ACHN (cell line): Measurements from ENCODE around the gene FGFR2.

Experiments
- DNase-seq: peaks from one replicate; pipeline ENCODE4 v3.0.0-alpha.2; 2015
- in situ Hi-C: cut with HindIII; loops from 2 replicates; pipeline ENCODE4 v1.10.0; 2017; ENCODE audit warnings: low sequenced_read_pairs, low pct_ligation_motif_present, low pct_unique_long_range_greater_than_20kb

Gene FGFR2

GRCh38 chr10:121613456-121613855, 15.2 kb upstream of the FGFR2 start:
- DNase-seq, result no peak
- in situ Hi-C loops, result no loop called here

- in situ Hi-C loops, result no loop called here
- no peak for DNase-seq
These were observed 13.3 kb upstream of the FGFR2 start for GRCh38 chr10:121611393-121612159.

- in situ Hi-C loops, result no loop called here
- DNase-seq, result no peak
These were observed 12.6 kb upstream of the FGFR2 start for GRCh38 chr10:121610798-121611323.

- in situ Hi-C loops, result no loop called here
These were observed 11.5 kb upstream of the FGFR2 start for GRCh38 chr10:121609426-121610380.

GRCh38 chr10:121608469-121609190, 10.4 kb upstream of the FGFR2 start:
- peak; percentile 44 for DNase-seq
- in situ Hi-C loops, result no loop called here

More at GRCh38 chr10:121609426-121610380, 11.5 kb upstream of the FGFR2 start:
- DNase-seq, result no peak

- DNase-seq, result no peak
- in situ Hi-C loops, result no loop called here
These were observed 9.2 kb upstream of the FGFR2 start for GRCh38 chr10:121607310-121608055.

GRCh38 chr10:121605708-121606107, 7.5 kb upstream of the FGFR2 start:
- in situ Hi-C loops, result no loop called here
- no peak for DNase-seq

GRCh38 chr10:121601458-121601857, 3.2 kb upstream of the FGFR2 start:
- DNase-seq, result no peak
- in situ Hi-C loops, result no loop called here

- in situ Hi-C loops, result no loop called here
- DNase-seq, result no peak
These were observed 2.4 kb upstream of the FGFR2 start for GRCh38 chr10:121600611-121601010.

- DNase-seq, result no peak
- in situ Hi-C loops, result no loop called here
These were observed 1.7 kb upstream of the FGFR2 start for GRCh38 chr10:121599947-121600346.

- no peak for DNase-seq
- in situ Hi-C loops, result no loop called here
These were observed 561 bp downstream of the FGFR2 start for GRCh38 chr10:121597504-121598262.

GRCh38 chr10:121596689-121597503, 1.3 kb downstream of the FGFR2 start:
- in situ Hi-C loops, result no loop called here
- DNase-seq, result peak; percentile 46

GRCh38 chr10:121595806-121596688, 2.2 kb downstream of the FGFR2 start:
- DNase-seq, result no peak
- in situ Hi-C loops, result no loop called here

- in situ Hi-C loops, result no loop called here
- no peak for DNase-seq
These were observed 2.9 kb downstream of the FGFR2 start for GRCh38 chr10:121595351-121595805.

GRCh38 chr10:121594623-121595350, 3.5 kb downstream of the FGFR2 start:
- DNase-seq, result no peak
- in situ Hi-C loops, result no loop called here
